Esophagus muscularis mucosa (tissue), 4 donors: ENCODE data around the gene RAB3C. TPM values are rescaled to one million over a fixed set of nuclear protein-coding genes. Genes with fewer than 3 reads are reported as not detected.

Experiments
- DNase-seq: peaks from one replicate; pipeline ENCODE4 v3.0.0-alpha.2; 2017; ENCODE audit errors: extremely low spot score
- H3K27ac ChIP-seq, 4 donors: fragments of 200-600 bp; sonication (generic); replicated peaks in 1 of 4; 1 replicate in 3 of 4; 2 replicates in 1 of 4; pipeline ENCODE4 v1.5.1; 2016 to 2019; ENCODE audit warnings: mild to moderate bottlenecking in 1 of 4
- H3K27me3 ChIP-seq, 4 donors: fragments of 200-600 bp; sonication (generic); one replicate each; pipeline versions ENCODE4 v1.5.1 to v1.6.0; 2016 to 2019
- H3K36me3 ChIP-seq, 4 donors: fragments of 200-600 bp; sonication (generic); one replicate each; pipeline ENCODE4 v1.5.1; 2016 to 2019
- H3K4me1 ChIP-seq, 4 donors: fragments of 200-600 bp; sonication (generic); one replicate each; pipeline ENCODE4 v1.5.1; 2016 to 2019
- H3K4me3 ChIP-seq, 4 donors: fragments of 200-600 bp; sonication (generic); 1 replicate in 2 of 4; 2 replicates in 2 of 4; pipeline ENCODE4 v1.5.1; 2016 to 2019; ENCODE audit warnings: mild to moderate bottlenecking in 4 of 4, moderate library complexity in 1 of 4
- H3K9me3 ChIP-seq, 4 donors: fragments of 200-600 bp; sonication (generic); 1 replicate in 3 of 4; 2 replicates in 1 of 4; pipeline ENCODE4 v1.5.1; 2016 to 2019
- EP300 ChIP-seq: sonication (generic); formaldehyde crosslinking; IDR thresholded peaks from one replicate; pipeline ENCODE4 v1.6.1; 2017; ENCODE audit warnings: antibody characterized with exemption
- POLR2A ChIP-seq: fragments of 450-650 bp; IDR thresholded peaks from one replicate; pipeline ENCODE4 v1.6.1; 2017; ENCODE audit warnings: antibody characterized with exemption, moderate library complexity, mild to moderate bottlenecking, low read depth
- POLR2AphosphoS5 ChIP-seq, 2 donors: sonication (generic); formaldehyde crosslinking; IDR thresholded peaks; one replicate each; pipeline ENCODE4 v1.6.1; 2017; ENCODE audit warnings: antibody characterized with exemption in 2 of 2
- WGBS: methylation state at CpG from one replicate; pipeline ENCODE4 v1.1.5; 2018; 5-methylcytosine and 5-hydroxymethylcytosine counted together
- intact Hi-C: fragments of 100-400 bp; cut with DNase I; formaldehyde crosslinking; loops from one replicate; pipeline ENCODE4 v1.15.1; 2023
- total RNA-seq, 4 donors: library from RNA; depleted of rRNA; stranded (reverse); fragments of >200 nt; gene quantifications; one replicate each; pipeline versions ENCODE4 v1.1.0 to v1.2.1, GENCODE V29; 2016
- TF ChIP-seq, protein P1 (sequence below), 3 experiments: fragments of 200-600 bp in 2 of 3; fragments of 450-650 bp in 1 of 3; sonication (generic) in 2 of 3; IDR thresholded peaks; one replicate each; pipeline ENCODE4 v1.5.1; 2017 to 2019; ENCODE audit warnings: antibody characterized with exemption in 3 of 3, mild to moderate bottlenecking in 2 of 3, moderate library complexity in 1 of 3

The RAB3C gene
- total RNA-seq, 4 donors from 2014 or later = 2.6 to 9.6 (median 5.9) TPM

- WGBS = 85% methylated on average over 2 of the region's 2 CpGs
- Histone ChIP-seq H3K4me1 (no peaks in the 10 kb centered on the region), H3K27me3 (no peaks in the 10 kb centered on the region), H3K36me3 (no peaks in the 10 kb centered on the region), H3K4me3 (no peak overlapping the region), H3K27ac (no peak overlapping the region), H3K9me3 (no peaks in the 10 kb centered on the region)
- intact Hi-C loops = no loop called here
- TF ChIP-seq POLR2A (no peak), POLR2AphosphoS5 (IDR thresholded peaks at IDR 0.05) (no peak), EP300 (no peak)
- TF ChIP-seq, protein P1, sequence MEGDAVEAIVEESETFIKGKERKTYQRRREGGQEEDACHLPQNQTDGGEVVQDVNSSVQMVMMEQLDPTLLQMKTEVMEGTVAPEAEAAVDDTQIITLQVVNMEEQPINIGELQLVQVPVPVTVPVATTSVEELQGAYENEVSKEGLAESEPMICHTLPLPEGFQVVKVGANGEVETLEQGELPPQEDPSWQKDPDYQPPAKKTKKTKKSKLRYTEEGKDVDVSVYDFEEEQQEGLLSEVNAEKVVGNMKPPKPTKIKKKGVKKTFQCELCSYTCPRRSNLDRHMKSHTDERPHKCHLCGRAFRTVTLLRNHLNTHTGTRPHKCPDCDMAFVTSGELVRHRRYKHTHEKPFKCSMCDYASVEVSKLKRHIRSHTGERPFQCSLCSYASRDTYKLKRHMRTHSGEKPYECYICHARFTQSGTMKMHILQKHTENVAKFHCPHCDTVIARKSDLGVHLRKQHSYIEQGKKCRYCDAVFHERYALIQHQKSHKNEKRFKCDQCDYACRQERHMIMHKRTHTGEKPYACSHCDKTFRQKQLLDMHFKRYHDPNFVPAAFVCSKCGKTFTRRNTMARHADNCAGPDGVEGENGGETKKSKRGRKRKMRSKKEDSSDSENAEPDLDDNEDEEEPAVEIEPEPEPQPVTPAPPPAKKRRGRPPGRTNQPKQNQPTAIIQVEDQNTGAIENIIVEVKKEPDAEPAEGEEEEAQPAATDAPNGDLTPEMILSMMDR (IDR thresholded peaks at IDR 0.05) = no peak
- no peak for DNase-seq
Observed at GRCh38 chr5:58739051-58739450, 156.2 kb downstream of the RAB3C start.

GRCh38 chr5:58740956-58741355 is 158.1 kb downstream of the RAB3C start:
- Histone ChIP-seq H3K27me3 (no peaks in the 10 kb centered on the region), H3K36me3 (no peaks in the 10 kb centered on the region), H3K4me1 (no peaks in the 10 kb centered on the region), H3K9me3 (no peaks in the 10 kb centered on the region), H3K4me3 (no peak overlapping the region), H3K27ac (no peak overlapping the region)
- intact Hi-C loops = no loop called here
- no peak for DNase-seq
- WGBS = 91% methylated on average over 3 of the region's 3 CpGs
- TF ChIP-seq POLR2A = no peak

DNA sequence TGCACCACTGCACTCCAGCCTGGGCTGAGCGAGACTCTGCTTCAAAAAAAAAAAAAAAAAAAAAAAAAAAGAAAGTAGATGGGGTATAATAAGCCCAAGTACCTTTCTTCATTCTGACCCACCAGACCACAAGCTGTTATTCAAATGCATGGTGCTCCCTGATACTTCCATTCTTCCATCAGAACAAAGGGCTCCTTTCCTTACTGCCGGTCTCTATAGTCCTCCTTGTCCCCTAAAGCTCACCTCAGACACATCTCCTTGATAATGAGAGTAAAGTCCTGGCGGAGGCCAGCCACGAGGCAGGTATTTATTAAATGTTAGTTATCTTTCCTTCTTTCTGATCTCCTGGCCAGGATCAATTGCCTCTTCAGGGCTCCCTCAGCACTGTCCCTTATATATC is 162.5 kb downstream of the RAB3C start:
- intact Hi-C loops = no loop called here
- TF ChIP-seq POLR2A = no peak
- no peak for TF ChIP-seq EP300
- TF ChIP-seq POLR2AphosphoS5 (IDR thresholded peaks at IDR 0.05) = no peak
- TF ChIP-seq, protein P1 (IDR thresholded peaks at IDR 0.05) = no peak
- H3K9me3 ChIP-seq = no peaks in the 10 kb centered on the region
- no peak overlapping the region for H3K4me3 ChIP-seq
- no peaks in the 10 kb centered on the region for H3K36me3 ChIP-seq
- H3K27me3 ChIP-seq = no peaks in the 10 kb centered on the region
- no peak overlapping the region for H3K27ac ChIP-seq
- no peaks in the 10 kb centered on the region for H3K4me1 ChIP-seq
- 76% methylated on average over 4 of the region's 4 CpGs for WGBS
- DNase-seq = no peak

DNA sequence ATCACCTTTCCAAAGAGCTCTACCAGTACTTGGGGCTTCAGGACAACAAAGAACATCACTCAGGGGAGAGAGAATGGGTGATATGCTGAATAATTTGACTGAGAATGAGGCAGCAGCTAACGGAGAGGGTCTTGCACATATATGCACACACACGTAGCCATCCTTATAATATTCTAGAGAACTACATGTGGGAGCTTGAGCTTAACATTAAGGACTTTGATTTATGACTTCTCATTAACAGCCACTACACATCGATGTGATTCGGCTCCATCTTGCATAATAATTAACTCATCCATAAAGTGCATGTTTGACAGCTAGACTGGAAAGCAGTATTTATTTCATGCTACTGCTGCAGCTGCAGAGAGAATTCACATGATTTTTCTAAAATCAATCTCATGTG is 163.4 kb downstream of the RAB3C start:
- Histone ChIP-seq H3K4me1 (no peaks in the 10 kb centered on the region), H3K27me3 (no peaks in the 10 kb centered on the region), H3K4me3 (no peak overlapping the region), H3K36me3 (no peaks in the 10 kb centered on the region), H3K9me3 (no peaks in the 10 kb centered on the region), H3K27ac (no peak overlapping the region)
- intact Hi-C loops = no loop called here
- TF ChIP-seq POLR2A (no peak), EP300 (no peak), POLR2AphosphoS5 (IDR thresholded peaks at IDR 0.05) (no peak)
- TF ChIP-seq, protein P1 (IDR thresholded peaks at IDR 0.05) = no peak
- DNase-seq = no peak
- WGBS = 40% methylated on average over 4 of the region's 4 CpGs

GRCh38 chr5:58750036-58750435 is 167.2 kb downstream of the RAB3C start:
- no peak for DNase-seq
- no peaks in the 10 kb centered on the region for H3K9me3 ChIP-seq
- H3K36me3 ChIP-seq = no peaks in the 10 kb centered on the region
- H3K4me1 ChIP-seq = no peaks in the 10 kb centered on the region
- no peak overlapping the region for H3K4me3 ChIP-seq
- intact Hi-C loops = no loop called here
- H3K27me3 ChIP-seq = no peaks in the 10 kb centered on the region
- H3K27ac ChIP-seq = no peak overlapping the region
- TF ChIP-seq POLR2AphosphoS5 (IDR thresholded peaks at IDR 0.05) = no peak
- no peak for TF ChIP-seq EP300
- no peak for TF ChIP-seq POLR2A
- TF ChIP-seq, protein P1 (IDR thresholded peaks at IDR 0.05) = no peak
